Chondrocyte (in vitro differentiated cells): ENCODE results near the gene SLC4A4. TPM values are rescaled to one million over a fixed set of nuclear protein-coding genes. Genes with fewer than 3 reads are reported as not detected.

Experiments
- DNase-seq: peaks from one replicate; pipeline ENCODE4 v3.0.0; 2021; ENCODE audit warnings: mixed read lengths, low spot score
- H3K27ac Mint-ChIP-seq: one replicate; pipeline ENCODE4 v1.8.0; 2021; ENCODE audit warnings: mild to moderate bottlenecking, moderate library complexity, mixed read lengths; ENCODE audit not compliant: unreplicated experiment
- H3K27me3 Mint-ChIP-seq: 2 replicates; pipeline ENCODE4 v1.8.0; 2021; ENCODE audit warnings: low read depth, mixed read lengths
- H3K36me3 Mint-ChIP-seq: 2 replicates; pipeline ENCODE4 v1.8.0; 2021; ENCODE audit warnings: low read depth, mixed read lengths
- H3K4me1 Mint-ChIP-seq: 2 replicates; pipeline ENCODE4 v1.8.0; 2021; ENCODE audit warnings: low read depth, mild to moderate bottlenecking, mixed read lengths
- H3K4me3 Mint-ChIP-seq: one replicate; pipeline ENCODE4 v1.8.0; 2021; ENCODE audit warnings: mild to moderate bottlenecking, moderate library complexity, mixed read lengths; ENCODE audit not compliant: unreplicated experiment
- H3K9me3 Mint-ChIP-seq: 2 replicates; pipeline ENCODE4 v1.8.0; 2021; ENCODE audit warnings: low read depth, mixed read lengths
- CTCF ChIP-seq: fragments of 200-600 bp; sonication (generic); IDR thresholded peaks from 2 replicates; pipeline ENCODE4 v1.5.0; 2021; ENCODE audit warnings: antibody characterized with exemption, mild to moderate bottlenecking, moderate library complexity
- total RNA-seq: library from RNA; stranded (reverse); gene quantifications from 3 replicates; pipeline ENCODE4 v1.2.1, GENCODE V29; 2021

The SLC4A4 gene
- total RNA-seq, 1 donor from 2014 or later: 12.8 TPM

GRCh38 chr4:71333960-71334359 is 4.9 kb upstream of the SLC4A4 start:
- H3K4me3 Mint-ChIP-seq: no peak overlapping the region
- no peak for TF ChIP-seq CTCF
- H3K27me3 Mint-ChIP-seq: peaks cover 9% of the 10 kb centered on the region
- peaks cover 3% of the 10 kb centered on the region for H3K9me3 Mint-ChIP-seq
- no peak for DNase-seq
- H3K4me1 Mint-ChIP-seq: no peaks in the 10 kb centered on the region
- H3K36me3 Mint-ChIP-seq: peaks cover 3% of the 10 kb centered on the region
- no peak overlapping the region for H3K27ac Mint-ChIP-seq

- TF ChIP-seq CTCF: no peak
- Mint-ChIP-seq H3K36me3 (peaks cover 3% of the 10 kb centered on the region), H3K4me1 (no peaks in the 10 kb centered on the region), H3K27ac (no peak overlapping the region), H3K4me3 (no peak overlapping the region), H3K27me3 (peaks cover 6% of the 10 kb centered on the region), H3K9me3 (peaks cover 3% of the 10 kb centered on the region)
- no peak for DNase-seq
Measured at GRCh38 chr4:71334465-71334882, 4.3 kb upstream of the SLC4A4 start.

- Mint-ChIP-seq H3K4me1 (peaks cover 5% of the 10 kb centered on the region), H3K27me3 (peaks cover 13% of the 10 kb centered on the region), H3K9me3 (no peaks in the 10 kb centered on the region), H3K36me3 (peaks cover 2% of the 10 kb centered on the region), H3K27ac (no peak overlapping the region), H3K4me3 (no peak overlapping the region)
- no peak for TF ChIP-seq CTCF
- no peak for DNase-seq
Measured at GRCh38 chr4:71343670-71344466, 5.0 kb downstream of the SLC4A4 start.

GRCh38 chr4:71346710-71347109 is 7.9 kb downstream of the SLC4A4 start:
- peaks cover 8% of the 10 kb centered on the region for H3K36me3 Mint-ChIP-seq
- H3K27me3 Mint-ChIP-seq: peaks cover 17% of the 10 kb centered on the region
- no peak for TF ChIP-seq CTCF

GRCh38 chr4:71348586-71348985 is 9.8 kb downstream of the SLC4A4 start:
- H3K27me3 Mint-ChIP-seq: peaks cover 6% of the 10 kb centered on the region
- no peak overlapping the region for H3K4me3 Mint-ChIP-seq
- peaks cover 8% of the 10 kb centered on the region for H3K36me3 Mint-ChIP-seq
- no peaks in the 10 kb centered on the region for H3K9me3 Mint-ChIP-seq
- TF ChIP-seq CTCF: no peak
- DNase-seq: no peak
- no peak overlapping the region for H3K27ac Mint-ChIP-seq
- H3K4me1 Mint-ChIP-seq: peaks cover 5% of the 10 kb centered on the region

More at GRCh38 chr4:71346710-71347109, 7.9 kb downstream of the SLC4A4 start:
- H3K4me3 Mint-ChIP-seq: no peak overlapping the region
- H3K27ac Mint-ChIP-seq: no peak overlapping the region
- peaks cover 5% of the 10 kb centered on the region for H3K4me1 Mint-ChIP-seq
- DNase-seq: no peak
- no peaks in the 10 kb centered on the region for H3K9me3 Mint-ChIP-seq
